NCI-H526 treated with DMSO at 0.1 percent for 48 hours (cell line): Measurements from ENCODE around the gene MDC1.
A peak's percentile ranks its signal among the peaks of the same experiment; 100 is the strongest.
"Not testable (repeated sequence)": the region's sequence is repeated elsewhere in the genome, so short reads cannot be mapped to it uniquely, and the experiment has no call there.

Experiments used
- DNase-seq: peaks from one replicate; lab custom pipeline; 2025; lab: John Stamatoyannopoulos, UW

MDC1 gene

GRCh38 chr6:30717129-30717844 lies at the start of gene MDC1:
Gene MDC1 (minus strand): TSS chr6:30717281. CDS start chr6:30715175, 2,106 bp downstream.
- peak; percentile 99 for DNase-seq

- no peak for DNase-seq
Observed at GRCh38 chr6:30766461-30767157, 49.5 kb upstream of the MDC1 start.

GRCh38 chr6:30765495-30765894 lies 48.4 kb upstream of the MDC1 start:
- DNase-seq, result not testable (repeated sequence)

GRCh38 chr6:30764490-30765043 lies 47.5 kb upstream of the MDC1 start:
- not testable (repeated sequence) for DNase-seq

- DNase-seq, result no peak
Observed at GRCh38 chr6:30763618-30764489, 46.8 kb upstream of the MDC1 start.

- DNase-seq, result no peak
Observed at GRCh38 chr6:30763155-30763617, 46.1 kb upstream of the MDC1 start.

- DNase-seq, result no peak
Observed at GRCh38 chr6:30761791-30762429, 44.8 kb upstream of the MDC1 start.

- no peak for DNase-seq
Observed at GRCh38 chr6:30760549-30760948, 43.5 kb upstream of the MDC1 start.

- DNase-seq, result no peak
Observed at GRCh38 chr6:30759575-30760239, 42.6 kb upstream of the MDC1 start.

- no peak for DNase-seq
Observed at GRCh38 chr6:30757261-30757904, 40.3 kb upstream of the MDC1 start.

GRCh38 chr6:30756405-30757003 lies 39.4 kb upstream of the MDC1 start:
- DNase-seq, result not testable (repeated sequence)

- no peak for DNase-seq
Observed at GRCh38 chr6:30754631-30755030, 37.5 kb upstream of the MDC1 start.

GRCh38 chr6:30752157-30752927 lies 35.3 kb upstream of the MDC1 start:
- no peak for DNase-seq

- no peak for DNase-seq
Observed at GRCh38 chr6:30750379-30750668, 33.2 kb upstream of the MDC1 start.

- no peak for DNase-seq
Observed at GRCh38 chr6:30749554-30750378, 32.7 kb upstream of the MDC1 start.

- DNase-seq, result no peak
Observed at GRCh38 chr6:30748851-30749540, 31.9 kb upstream of the MDC1 start.

GRCh38 chr6:30747902-30748769 lies 31.1 kb upstream of the MDC1 start:
- DNase-seq, result no peak
